ENCODE results near the gene NEUROD1. TPM values are rescaled to one million over a fixed set of nuclear protein-coding genes. Genes with fewer than 3 reads are reported as not detected.

NEUROD1 gene
- total RNA-seq, 1 donor from 2014 or later = not detected

DNA sequence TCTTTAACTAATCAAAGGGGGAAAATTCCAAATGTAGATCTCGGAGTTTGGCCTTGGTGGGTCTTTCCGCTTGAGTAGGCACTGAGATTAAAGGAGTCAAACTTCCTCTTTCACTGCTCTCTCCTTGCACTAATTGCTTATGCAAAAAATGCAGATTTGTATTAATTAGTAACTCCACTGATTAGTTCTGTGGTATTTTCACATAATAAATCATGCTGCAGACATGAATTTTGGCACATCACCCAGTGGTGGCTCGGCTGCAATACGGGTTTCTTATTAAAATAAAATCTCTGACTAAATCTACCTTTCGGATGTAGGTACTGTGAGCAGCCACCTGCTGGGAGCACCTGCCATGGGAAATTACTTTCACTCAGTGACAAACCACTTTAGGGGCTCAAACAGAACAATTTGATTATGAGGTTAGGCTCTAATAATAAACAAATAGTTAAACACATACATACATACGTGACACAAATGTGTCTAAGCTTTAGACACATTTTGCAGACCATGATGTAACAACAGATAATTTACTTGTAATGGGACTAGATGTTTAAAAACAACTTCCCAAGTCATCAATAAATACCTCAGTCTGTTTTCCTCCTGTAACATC lies 6.4 kb upstream of the NEUROD1 start:
- no peaks in the 10 kb centered on the region for H3K9me3 Mint-ChIP-seq (ENCODE audit: low read depth)
- H3K27me3 Mint-ChIP-seq (ENCODE audit: low read depth) = peaks cover 79% of the 10 kb centered on the region
- peaks cover 20% of the 10 kb centered on the region for H3K4me1 Mint-ChIP-seq (ENCODE audit: low read depth)
- no peak overlapping the region for H3K27ac Mint-ChIP-seq (ENCODE audit: unreplicated experiment)
- no peak overlapping the region for H3K4me3 Mint-ChIP-seq (ENCODE audit: unreplicated experiment)
- H3K36me3 Mint-ChIP-seq (ENCODE audit: low read depth) = no peaks in the 10 kb centered on the region
- DNase-seq (ENCODE audit: low spot score) = no peak
- no peak for TF ChIP-seq CTCF (IDR thresholded peaks at IDR 0.05)

DNA sequence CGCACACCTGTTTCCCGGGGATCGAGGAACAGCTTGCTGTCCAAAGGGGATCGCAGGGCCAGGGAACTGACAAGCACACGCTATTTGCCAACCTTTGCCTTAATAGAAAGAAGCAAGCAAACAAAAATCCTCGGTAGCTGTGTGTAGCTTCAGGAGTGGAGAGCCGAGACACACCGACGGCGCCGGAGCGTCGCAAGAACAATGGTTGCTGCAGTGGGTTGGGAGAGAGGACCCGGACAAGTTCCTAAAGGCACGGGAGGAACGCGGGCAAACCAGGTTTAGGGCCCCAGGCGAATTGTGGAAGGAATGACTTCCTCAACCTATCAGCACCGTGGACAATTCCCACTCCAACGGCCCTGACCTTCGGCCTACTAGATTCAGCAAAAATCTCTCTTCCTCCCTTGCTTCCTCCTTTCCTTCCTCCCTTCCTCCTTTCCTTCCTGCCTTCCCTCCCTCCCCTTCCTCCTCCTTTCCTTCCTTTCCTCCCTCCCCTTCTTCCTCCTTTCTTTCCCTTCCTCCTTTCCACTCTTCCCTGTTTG lies 4.9 kb upstream of the NEUROD1 start:
- TF ChIP-seq CTCF (IDR thresholded peaks at IDR 0.05) = no peak
- DNase-seq (ENCODE audit: low spot score) = peak; percentile 61
- Mint-ChIP-seq H3K27ac (ENCODE audit: unreplicated experiment) (no peak overlapping the region), H3K4me3 (ENCODE audit: unreplicated experiment) (no peak overlapping the region), H3K36me3 (ENCODE audit: low read depth) (no peaks in the 10 kb centered on the region), H3K9me3 (ENCODE audit: low read depth) (no peaks in the 10 kb centered on the region), H3K4me1 (ENCODE audit: low read depth) (peaks cover 34% of the 10 kb centered on the region), H3K27me3 (ENCODE audit: low read depth) (peaks cover 86% of the 10 kb centered on the region)

DNA sequence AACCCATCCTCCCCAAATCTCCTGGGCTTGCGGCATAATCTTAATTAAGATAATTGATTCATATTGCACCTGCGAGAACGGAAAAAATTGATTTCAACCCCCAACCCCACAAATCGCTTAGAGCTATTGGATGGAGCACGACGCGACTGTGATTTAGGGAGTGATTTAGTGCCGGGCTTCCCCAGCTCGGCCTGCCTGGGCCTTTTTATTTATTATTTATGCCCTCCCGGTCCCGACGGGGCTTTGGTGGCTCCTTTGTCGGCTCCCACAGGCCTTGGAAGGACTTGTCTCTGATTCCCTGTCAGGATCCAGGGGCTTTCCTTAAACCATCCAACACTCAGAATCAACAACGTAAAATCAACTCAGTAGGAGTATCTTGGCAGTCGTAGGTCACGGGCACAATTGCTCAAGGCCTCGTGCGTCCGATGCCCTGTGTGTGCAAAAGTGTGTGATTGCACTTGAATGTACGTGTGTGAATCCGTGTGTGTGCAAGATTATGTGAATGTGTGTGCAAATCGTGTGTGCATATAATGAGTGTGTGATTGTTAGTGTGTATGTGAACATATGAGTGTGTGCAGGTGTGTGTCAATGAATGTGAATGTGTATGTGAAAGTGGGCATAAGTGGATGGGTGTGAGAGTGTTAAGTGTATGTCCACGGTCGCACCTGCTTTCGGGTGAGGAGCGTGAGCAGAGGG lies 4.3 kb upstream of the NEUROD1 start:
- peaks cover 86% of the 10 kb centered on the region for H3K27me3 Mint-ChIP-seq (ENCODE audit: low read depth)
- H3K36me3 Mint-ChIP-seq (ENCODE audit: low read depth) = no peaks in the 10 kb centered on the region
- TF ChIP-seq CTCF (IDR thresholded peaks at IDR 0.05) = no peak
- no peaks in the 10 kb centered on the region for H3K9me3 Mint-ChIP-seq (ENCODE audit: low read depth)
- H3K27ac Mint-ChIP-seq (ENCODE audit: unreplicated experiment) = no peak overlapping the region
- H3K4me3 Mint-ChIP-seq (ENCODE audit: unreplicated experiment) = no peak overlapping the region
- peaks cover 35% of the 10 kb centered on the region for H3K4me1 Mint-ChIP-seq (ENCODE audit: low read depth)
- DNase-seq (ENCODE audit: low spot score) = no peak

DNA sequence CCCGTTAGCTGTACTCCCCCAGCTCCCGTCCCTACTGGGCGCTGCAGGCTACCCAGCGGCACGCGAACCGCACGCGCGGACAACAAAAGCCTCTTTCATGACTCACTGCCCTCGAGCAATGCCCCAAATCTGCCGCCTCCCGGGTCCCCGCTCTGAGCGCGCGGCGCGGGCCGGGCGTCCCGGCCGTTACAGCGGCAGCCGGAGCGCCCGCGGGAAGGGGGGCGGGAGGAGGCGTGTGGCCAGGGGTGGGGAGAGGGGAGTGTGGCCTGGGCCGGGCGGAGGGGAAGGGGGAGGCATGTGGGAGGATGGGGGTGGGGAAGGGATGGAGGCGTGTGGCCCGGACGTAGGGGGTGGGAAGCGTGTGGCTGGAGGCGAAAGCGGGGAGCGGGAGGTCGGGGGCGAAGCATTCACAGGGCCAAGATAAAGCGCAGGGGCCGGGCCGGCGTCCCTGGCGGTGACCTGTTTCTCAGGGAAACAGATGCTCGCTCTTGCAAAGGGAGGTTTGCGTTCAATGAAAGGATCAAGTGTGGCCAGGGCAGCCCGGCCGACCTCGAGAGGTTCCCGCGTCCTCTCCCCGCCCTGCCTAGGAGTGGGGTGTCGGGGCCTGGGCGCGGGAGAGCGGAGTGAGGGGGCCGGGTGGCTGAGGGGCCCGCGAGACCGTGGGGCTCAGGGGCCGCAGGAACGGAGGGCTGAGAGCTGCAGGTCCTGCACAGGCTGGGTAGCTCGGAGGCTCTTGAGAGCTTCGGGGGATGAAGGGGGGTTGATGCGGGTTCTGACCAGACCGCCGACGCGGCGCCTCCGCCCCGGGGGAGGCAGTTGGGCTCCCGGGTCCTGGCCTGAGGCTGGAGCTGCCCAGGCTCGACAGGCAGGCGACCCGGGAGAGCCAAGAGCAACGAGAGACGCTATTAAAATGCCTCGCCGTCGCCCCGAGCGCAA lies 3.5 kb upstream of the NEUROD1 start:
- H3K9me3 Mint-ChIP-seq (ENCODE audit: low read depth) = peaks cover 4% of the 10 kb centered on the region
- peak; percentile 81 for DNase-seq (ENCODE audit: low spot score)
- TF ChIP-seq CTCF (IDR thresholded peaks at IDR 0.05) = no peak
- peaks cover under 1% of the 10 kb centered on the region for H3K36me3 Mint-ChIP-seq (ENCODE audit: low read depth)
- peaks cover 35% of the 10 kb centered on the region for H3K4me1 Mint-ChIP-seq (ENCODE audit: low read depth)
- no peak overlapping the region for H3K27ac Mint-ChIP-seq (ENCODE audit: unreplicated experiment)
- H3K27me3 Mint-ChIP-seq (ENCODE audit: low read depth) = peaks cover 86% of the 10 kb centered on the region
- H3K4me3 Mint-ChIP-seq (ENCODE audit: unreplicated experiment) = peak overlapping the region; percentile 64
